Breast epithelium (tissue), 4 donors: Measurements from ENCODE around the gene PLCB2. TPM values are rescaled to one million over a fixed set of nuclear protein-coding genes. Genes with fewer than 3 reads are reported as not detected.
A peak's percentile ranks its signal among the peaks of the same experiment; 100 is the strongest.

ENCODE experiments used
- DNase-seq, 2 donors: peaks; one replicate each; pipeline ENCODE4 v3.0.0-alpha.2; 2019; ENCODE audit warnings: low spot score in 2 of 2
- H3K27ac ChIP-seq, 2 donors: fragments of 200-600 bp; sonication (generic) in 1 of 2; one replicate each; pipeline ENCODE4 v1.5.1; 2016 to 2019; ENCODE audit warnings: mild to moderate bottlenecking in 1 of 2
- H3K27me3 ChIP-seq, 2 donors: fragments of 200-600 bp; sonication (generic) in 1 of 2; one replicate each; pipeline versions ENCODE4 v1.5.1 to v1.6.0; 2017 to 2019; ENCODE audit warnings: control low read depth in 1 of 2, mild to moderate bottlenecking in 1 of 2
- H3K36me3 ChIP-seq: fragments of 200-600 bp; one replicate; pipeline ENCODE4 v1.5.1; 2019
- H3K4me1 ChIP-seq, 2 donors: fragments of 200-600 bp; sonication (generic); one replicate each; pipeline ENCODE4 v1.5.1; 2016 to 2019; ENCODE audit warnings: control low read depth in 1 of 2
- H3K4me3 ChIP-seq, 3 donors: fragments of 200-600 bp; sonication (generic); 1 replicate in 2 of 3; 2 replicates in 1 of 3; pipeline ENCODE4 v1.5.1; 2016 to 2019; ENCODE audit warnings: mild to moderate bottlenecking in 3 of 3, moderate library complexity in 2 of 3
- H3K9me3 ChIP-seq, 2 donors: fragments of 200-600 bp; sonication (generic) in 1 of 2; one replicate each; pipeline ENCODE4 v1.5.1; 2016 to 2019; ENCODE audit warnings: control low read depth in 1 of 2
- POLR2A ChIP-seq: fragments of 450-650 bp; IDR thresholded peaks from one replicate; pipeline ENCODE4 v1.6.1; 2016; ENCODE audit warnings: antibody characterized with exemption, mild to moderate bottlenecking, moderate library complexity
- POLR2AphosphoS5 ChIP-seq, 3 donors: sonication (generic); formaldehyde crosslinking; IDR thresholded peaks; one replicate each; pipeline ENCODE4 v1.6.1; 2017; ENCODE audit warnings: antibody characterized with exemption in 3 of 3
- intact Hi-C: fragments of 100-400 bp; cut with DNase I; formaldehyde crosslinking; loops from one replicate; pipeline ENCODE4 v1.15.1; 2023; ENCODE audit warnings: low total_unique reads
- total RNA-seq, 3 donors: library from RNA; depleted of rRNA; stranded (reverse); fragments of >200 nt; gene quantifications; one replicate each; pipeline ENCODE4 v1.1.0, GENCODE V29; 2016
- TF ChIP-seq, protein P1 (sequence below), 3 donors: fragments of 450-650 bp; IDR thresholded peaks; one replicate each; pipeline ENCODE4 v1.5.1; 2016 to 2017; ENCODE audit warnings: antibody characterized with exemption in 3 of 3, mild to moderate bottlenecking in 3 of 3, moderate library complexity in 3 of 3

Gene PLCB2
- total RNA-seq, 3 donors from 2014 or later = 4.3 to 17.9 (median 13.6) TPM

DNA sequence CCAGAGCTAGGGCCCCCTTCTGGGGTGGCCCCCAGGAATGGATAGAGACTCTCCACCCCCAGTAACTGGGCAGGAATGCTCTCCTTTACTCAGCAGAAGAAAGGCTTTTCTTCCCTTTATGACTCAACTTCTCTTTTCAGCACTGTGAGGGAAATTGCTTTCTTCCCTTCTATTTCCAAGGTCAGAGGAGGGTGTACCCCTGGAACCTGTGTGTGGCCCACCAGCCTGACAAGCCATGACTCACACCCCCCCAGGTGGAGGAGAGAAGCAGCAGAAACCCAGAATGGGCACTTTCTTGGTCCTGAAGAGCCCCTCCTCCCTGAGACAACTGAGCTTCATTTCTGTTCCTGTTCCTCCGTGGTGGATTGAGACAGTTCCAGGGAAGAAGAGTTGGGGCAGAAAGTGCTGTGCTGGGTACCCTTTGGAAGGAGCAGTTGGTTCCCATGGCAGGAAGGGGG lies 22.2 kb downstream of the PLCB2 start:
- intact Hi-C loops = no loop called here
- H3K27me3 ChIP-seq = peaks cover 14 to 31% of the 10 kb centered on the region in 2 donors

DNA sequence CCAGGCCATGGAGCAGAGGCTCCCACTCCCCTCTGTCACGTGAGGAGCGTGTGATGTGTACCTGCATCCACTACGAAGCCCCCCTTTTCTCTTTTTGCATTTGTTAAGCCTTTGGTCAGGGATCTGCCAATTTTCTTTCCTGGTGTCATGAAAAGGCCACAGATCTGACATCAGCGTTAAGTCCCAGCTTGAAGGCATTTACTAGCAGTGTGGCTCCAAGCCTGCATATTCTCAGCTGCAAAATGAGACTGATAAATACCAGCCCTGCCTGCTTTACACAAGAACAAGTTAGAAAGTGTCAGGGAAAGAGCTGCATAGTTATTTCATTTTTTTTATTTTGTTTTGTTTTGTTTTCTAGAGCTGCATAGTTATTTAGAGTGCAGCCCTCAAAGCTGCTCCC lies 22.6 kb downstream of the PLCB2 start:
- Histone ChIP-seq H3K4me3 (no peak overlapping the region), H3K27ac (no peak overlapping the region), H3K36me3 (no peaks in the 10 kb centered on the region), H3K9me3 (no peaks in the 10 kb centered on the region), H3K27me3 (peaks cover 17 to 36% of the 10 kb centered on the region in 2 donors), H3K4me1 (peaks cover 0 to 16% of the 10 kb centered on the region in 2 donors)
- intact Hi-C loops = no loop called here
- no peak for TF ChIP-seq POLR2A
- no peak for TF ChIP-seq POLR2AphosphoS5 (IDR thresholded peaks at IDR 0.05)
- TF ChIP-seq, protein P1, sequence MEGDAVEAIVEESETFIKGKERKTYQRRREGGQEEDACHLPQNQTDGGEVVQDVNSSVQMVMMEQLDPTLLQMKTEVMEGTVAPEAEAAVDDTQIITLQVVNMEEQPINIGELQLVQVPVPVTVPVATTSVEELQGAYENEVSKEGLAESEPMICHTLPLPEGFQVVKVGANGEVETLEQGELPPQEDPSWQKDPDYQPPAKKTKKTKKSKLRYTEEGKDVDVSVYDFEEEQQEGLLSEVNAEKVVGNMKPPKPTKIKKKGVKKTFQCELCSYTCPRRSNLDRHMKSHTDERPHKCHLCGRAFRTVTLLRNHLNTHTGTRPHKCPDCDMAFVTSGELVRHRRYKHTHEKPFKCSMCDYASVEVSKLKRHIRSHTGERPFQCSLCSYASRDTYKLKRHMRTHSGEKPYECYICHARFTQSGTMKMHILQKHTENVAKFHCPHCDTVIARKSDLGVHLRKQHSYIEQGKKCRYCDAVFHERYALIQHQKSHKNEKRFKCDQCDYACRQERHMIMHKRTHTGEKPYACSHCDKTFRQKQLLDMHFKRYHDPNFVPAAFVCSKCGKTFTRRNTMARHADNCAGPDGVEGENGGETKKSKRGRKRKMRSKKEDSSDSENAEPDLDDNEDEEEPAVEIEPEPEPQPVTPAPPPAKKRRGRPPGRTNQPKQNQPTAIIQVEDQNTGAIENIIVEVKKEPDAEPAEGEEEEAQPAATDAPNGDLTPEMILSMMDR (IDR thresholded peaks at IDR 0.05) = no peak
- no peak for DNase-seq

More for the DNA sequence above, 22.2 kb downstream of the PLCB2 start:
- no peak for DNase-seq
- peaks cover 0 to 16% of the 10 kb centered on the region in 2 donors for H3K4me1 ChIP-seq
- no peaks in the 10 kb centered on the region for H3K36me3 ChIP-seq
- H3K9me3 ChIP-seq = no peaks in the 10 kb centered on the region
- TF ChIP-seq POLR2AphosphoS5 (IDR thresholded peaks at IDR 0.05) = no peak
- TF ChIP-seq, protein P1 (IDR thresholded peaks at IDR 0.05) = no peak
- TF ChIP-seq POLR2A = no peak
- no peak overlapping the region for H3K27ac ChIP-seq
- no peak overlapping the region for H3K4me3 ChIP-seq

DNA sequence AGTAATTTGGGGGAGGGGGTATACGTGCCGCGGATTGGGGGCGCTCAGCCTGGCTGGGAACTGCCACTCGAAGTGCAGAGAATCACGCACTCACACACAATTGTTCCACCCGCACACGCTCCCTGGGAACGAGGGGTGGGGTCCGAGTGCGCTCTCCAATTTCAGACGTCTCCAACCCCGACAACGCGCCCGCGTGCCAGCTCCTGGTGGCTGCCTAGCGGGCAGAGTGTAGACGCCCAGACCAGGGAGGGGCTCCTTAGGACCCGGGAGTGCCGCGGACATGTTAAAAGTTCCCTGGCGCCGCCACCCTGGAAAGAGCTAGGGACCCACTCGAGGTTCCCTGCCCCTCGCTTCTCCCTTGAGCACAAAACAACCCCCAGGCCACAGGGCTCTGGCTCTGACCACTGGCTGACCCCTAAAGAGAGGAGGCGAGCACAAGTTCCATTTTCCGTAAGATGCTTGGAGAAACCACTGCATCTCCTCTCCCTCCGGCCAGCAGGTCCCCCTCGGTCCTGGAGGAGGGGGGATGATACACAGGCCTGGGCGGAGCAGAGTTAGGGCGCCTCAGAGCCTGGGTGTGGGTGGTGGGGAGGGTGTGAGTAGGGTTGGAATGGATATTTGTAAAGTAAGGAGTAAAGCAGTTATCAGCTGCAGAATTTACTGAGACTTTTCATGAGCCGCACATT lies 24.0 kb downstream of the PLCB2 start:
- Histone ChIP-seq H3K27me3 (peaks cover 17 to 43% of the 10 kb centered on the region in 2 donors), H3K27ac (no peak overlapping the region), H3K4me1 (peaks cover 0 to 16% of the 10 kb centered on the region in 2 donors), H3K4me3 (peak overlapping the region in 1 of 3 donors; percentile 67), H3K9me3 (no peaks in the 10 kb centered on the region), H3K36me3 (no peaks in the 10 kb centered on the region)
- DNase-seq = no peak
- intact Hi-C loops = loop anchor here (5.0 kb wide), 1 partner anchor 499 kb away; no protein-coding TSS in a partner anchor
- no peak for TF ChIP-seq POLR2A
- TF ChIP-seq, protein P1 (IDR thresholded peaks at IDR 0.05) = no peak
- TF ChIP-seq POLR2AphosphoS5 (IDR thresholded peaks at IDR 0.05) = no peak

DNA sequence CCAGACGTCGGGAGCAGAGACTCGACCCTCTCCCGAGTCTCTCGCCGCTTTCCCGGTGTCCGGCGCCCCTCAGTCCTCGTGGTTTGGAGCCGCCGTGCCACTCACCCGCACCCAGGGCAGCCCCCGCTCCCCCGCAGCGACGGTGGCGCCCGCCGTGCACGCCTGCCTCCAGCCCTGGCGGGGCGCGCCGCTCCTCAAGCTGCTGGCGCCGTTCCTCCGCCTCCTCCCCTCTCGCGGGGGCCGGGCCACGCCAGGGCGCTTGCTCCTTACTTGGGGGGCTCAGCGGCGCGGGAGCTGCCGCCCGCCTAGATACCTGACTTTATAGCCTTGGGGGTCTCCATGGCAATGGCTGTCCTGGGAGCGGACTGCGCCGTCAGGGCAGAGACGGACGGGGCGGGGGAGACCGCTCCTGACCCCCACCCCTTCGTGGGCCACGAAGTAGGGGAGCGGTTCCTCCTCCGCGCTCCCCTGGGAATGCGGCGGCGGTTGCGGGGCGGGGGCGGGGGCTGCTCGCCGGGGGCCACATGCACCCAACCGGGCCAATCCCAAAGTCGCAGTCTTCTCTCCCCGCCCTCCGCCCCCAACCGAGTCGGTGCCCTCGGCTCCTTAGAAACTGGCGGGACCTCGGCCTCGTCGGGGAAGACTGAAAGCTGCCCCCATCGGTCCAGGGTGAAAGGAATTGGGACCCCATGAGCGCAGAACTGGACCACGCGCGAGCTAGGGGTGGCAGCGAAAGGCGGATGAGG lies 24.7 kb downstream of the PLCB2 start, which contains the start of gene ANKRD63:
Gene ANKRD63, minus strand, starts transcription at position 196 of the 746 bp plus-strand sequence. CDS start 478 bp downstream, outside the sequence.
- DNase-seq = no peak
- intact Hi-C loops = loop anchor here (5.0 kb wide), 1 partner anchor 499 kb away; no protein-coding TSS in a partner anchor
- Histone ChIP-seq H3K4me1 (peaks cover 0 to 16% of the 10 kb centered on the region in 2 donors), H3K27ac (no peak within 1 kb of the TSS), H3K36me3 (no peaks in the 10 kb centered on the region), H3K9me3 (no peaks in the 10 kb centered on the region), H3K4me3 (peak within 1 kb of the TSS; percentile 30 to 67 (median 48)), H3K27me3 (peaks cover 17 to 43% of the 10 kb centered on the region in 2 donors)
- TF ChIP-seq POLR2A (no peak), POLR2AphosphoS5 (IDR thresholded peaks at IDR 0.05) (no peak)
- TF ChIP-seq, protein P1 (IDR thresholded peaks at IDR 0.05) = no peak
